SK-N-SH (cell line): Measurements from ENCODE around the gene DIAPH2. TPM values are rescaled to one million over a fixed set of nuclear protein-coding genes. Genes with fewer than 3 reads are reported as not detected.

Experiments used
- CTCF ChIA-PET: fragments of 300-600, 350-600 bp; formaldehyde crosslinking; extraction: SDS; loops from one replicate; lab custom pipeline; 2021; lab: Yijun Ruan, JAX
- POLR2A ChIA-PET: fragments of 350-600 bp; sonication (Branson Sonifier 250); formaldehyde crosslinking; extraction: SDS; loops from one replicate; lab custom pipeline; 2020; ENCODE audit warnings: antibody characterized with exemption, inconsistent platforms; lab: Yijun Ruan, JAX
- DNase-seq: peaks from one replicate; pipeline ENCODE4 v3.0.0; 2012
- H2AFZ ChIP-seq: fragments of 200-600 bp; sonication (generic); 2 replicates; pipeline ENCODE4 v1.8.1; 2016; ENCODE audit warnings: antibody characterized with exemption, mild to moderate bottlenecking, low read depth
- H3F3A ChIP-seq: fragments of 200-600 bp; sonication (generic); replicated peaks from 2 replicates; pipeline ENCODE3; 2016; ENCODE audit warnings: antibody characterized with exemption, mild to moderate bottlenecking; ENCODE audit not compliant: insufficient read depth
- H3K27ac ChIP-seq, 2 experiments: fragments of 200-500 bp in 1 of 2; fragments of 200-600 bp in 1 of 2; sonication (Bioruptor generic) in 1 of 2; sonication (generic), shearing (Covaris generic) in 1 of 2; 2 replicates each; pipeline versions ENCODE4 v1.5.1 to v1.6.1; 2014 to 2016; ENCODE audit warnings: low read depth in 2 of 2, inconsistent platforms in 1 of 2, low read length in 1 of 2, mild to moderate bottlenecking in 1 of 2, mixed read lengths in 1 of 2
- H3K27me3 ChIP-seq: fragments of 200-600 bp; sonication (generic), shearing (Covaris generic); 2 replicates; pipeline ENCODE4 v1.6.1; 2016; ENCODE audit warnings: mixed run types; ENCODE audit not compliant: insufficient read depth
- H3K36me3 ChIP-seq, 2 experiments: fragments of 200-500 bp in 1 of 2; fragments of 200-600 bp in 1 of 2; sonication (Bioruptor generic) in 1 of 2; sonication (generic) in 1 of 2; replicated peaks in 1 of 2; 2 replicates each; pipeline versions ENCODE3 to v1.5.1; 2014 to 2016; ENCODE audit warnings: low read length in 1 of 2, mild to moderate bottlenecking in 1 of 2; ENCODE audit not compliant: insufficient read depth in 2 of 2, control insufficient read depth in 1 of 2
- H3K4me1 ChIP-seq, 2 experiments: fragments of 200-500 bp in 1 of 2; fragments of 200-600 bp in 1 of 2; sonication (Bioruptor generic) in 1 of 2; sonication (generic), shearing (Covaris generic) in 1 of 2; 2 replicates each; pipeline versions ENCODE4 v1.5.1 to v1.6.1; 2014 to 2016; ENCODE audit warnings: low read depth in 1 of 2, low read length in 1 of 2, mixed run types in 1 of 2; ENCODE audit not compliant: insufficient read depth in 2 of 2, control insufficient read depth in 1 of 2
- H3K4me2 ChIP-seq: fragments of 200-600 bp; sonication (generic), shearing (Covaris generic); 2 replicates; pipeline ENCODE4 v1.6.1; 2017; ENCODE audit warnings: mixed run types
- H3K4me3 ChIP-seq, 2 experiments: fragments of 200-500 bp in 1 of 2; fragments of 200-600 bp in 1 of 2; sonication (Bioruptor generic) in 1 of 2; sonication (generic), shearing (Covaris generic) in 1 of 2; 2 replicates each; pipeline versions ENCODE4 v1.5.1 to v1.8.1; 2014 to 2016; ENCODE audit warnings: low read depth in 2 of 2, inconsistent platforms in 1 of 2, low read length in 1 of 2, mild to moderate bottlenecking in 1 of 2, mixed read lengths in 1 of 2, moderate library complexity in 1 of 2
- H3K79me2 ChIP-seq: fragments of 200-600 bp; sonication (generic); 2 replicates; pipeline ENCODE4 v1.8.1; 2017; ENCODE audit warnings: mild to moderate bottlenecking; ENCODE audit not compliant: insufficient read depth
- H3K9ac ChIP-seq: fragments of 200-600 bp; sonication (generic); 2 replicates; pipeline ENCODE4 v1.6.1; 2017; ENCODE audit warnings: mixed run types
- H3K9me2 ChIP-seq: fragments of 200-600 bp; sonication (generic); 2 replicates; pipeline ENCODE4 v1.6.1; 2017; ENCODE audit warnings: mixed run types
- H3K9me3 ChIP-seq: fragments of 200-600 bp; sonication (generic); 2 replicates; pipeline ENCODE4 v1.6.1; 2017; ENCODE audit warnings: mixed run types, mild to moderate bottlenecking, moderate library complexity
- H4K20me1 ChIP-seq: fragments of 200-600 bp; sonication (generic); 2 replicates; pipeline ENCODE4 v1.6.1; 2017; ENCODE audit warnings: mild to moderate bottlenecking, mixed run types; ENCODE audit not compliant: insufficient read depth
- CHD2 ChIP-seq: fragments of 150-350 bp; IDR thresholded peaks from 2 replicates; pipeline ENCODE4 v1.6.1; 2018; ENCODE audit warnings: low read length; ENCODE audit not compliant: partially characterized antibody
- ELF1 ChIP-seq: IDR thresholded peaks from 2 replicates; pipeline ENCODE4 v1.4.0; 2012
- EP300 ChIP-seq, 2 experiments: IDR thresholded peaks; 2 replicates each; pipeline versions ENCODE4 v1.4.0 to v1.6.1; 2012; ENCODE audit warnings: borderline replicate concordance in 1 of 2, low read depth in 1 of 2, low read length in 1 of 2
- EZH2phosphoT487 ChIP-seq: fragments of 200-600 bp; sonication (generic); IDR thresholded peaks from 2 replicates; pipeline ENCODE4 v1.6.1; 2017; ENCODE audit warnings: low read depth, mixed run types, mild to moderate bottlenecking, antibody characterized with exemption, moderate library complexity, borderline replicate concordance
- FOSL2 ChIP-seq: IDR thresholded peaks from 2 replicates; pipeline ENCODE4 v1.4.0; 2012; ENCODE audit warnings: low read depth, mild to moderate bottlenecking, moderate library complexity, borderline replicate concordance
- GABPA ChIP-seq: IDR thresholded peaks from 2 replicates; pipeline ENCODE4 v1.4.0; 2012; ENCODE audit warnings: low read depth, mild to moderate bottlenecking
- GATA2 ChIP-seq: sonication (generic); formaldehyde crosslinking; IDR thresholded peaks from 2 replicates; pipeline ENCODE4 v1.5.0; 2020; ENCODE audit warnings: mild to moderate bottlenecking, missing genetic modification reagents
- IRF3 ChIP-seq: fragments of 150-350 bp; IDR thresholded peaks from 2 replicates; pipeline ENCODE4 v1.6.1; 2016; ENCODE audit warnings: mild to moderate bottlenecking, low read depth, low read length
- MAX ChIP-seq: IDR thresholded peaks from 2 replicates; pipeline ENCODE4 v1.4.0; 2012; ENCODE audit warnings: low read depth
- MEF2A ChIP-seq: IDR thresholded peaks from 2 replicates; pipeline ENCODE4 v1.4.0; 2012; ENCODE audit warnings: low read depth, borderline replicate concordance
- MXI1 ChIP-seq: IDR thresholded peaks from 2 replicates; pipeline ENCODE4 v1.6.1; 2012; ENCODE audit warnings: mild to moderate bottlenecking, low read depth, low read length, improper control_type of control experiment
- NFIC ChIP-seq: IDR thresholded peaks from 2 replicates; pipeline ENCODE4 v1.4.0; 2012; ENCODE audit warnings: borderline replicate concordance
- NRF1 ChIP-seq: IDR thresholded peaks from 2 replicates; pipeline ENCODE4 v1.6.1; 2012; ENCODE audit warnings: low read depth, mild to moderate bottlenecking, low read length
- RAD21 ChIP-seq: IDR thresholded peaks from 2 replicates; pipeline ENCODE4 v1.6.1; 2012; ENCODE audit warnings: mild to moderate bottlenecking, low read length
- RCOR1 ChIP-seq: fragments of 150-350 bp; IDR thresholded peaks from 2 replicates; pipeline ENCODE4 v1.6.1; 2017; ENCODE audit warnings: antibody characterized with exemption, low read length
- REST ChIP-seq: IDR thresholded peaks from 2 replicates; pipeline ENCODE4 v1.6.1; 2012; ENCODE audit warnings: mild to moderate bottlenecking, low read depth, low read length, moderate library complexity
- RFX5 ChIP-seq: IDR thresholded peaks from 2 replicates; pipeline ENCODE4 v1.6.1; 2012; ENCODE audit warnings: mild to moderate bottlenecking, improper control_type of control experiment, low read length
- RXRA ChIP-seq: IDR thresholded peaks from 2 replicates; pipeline ENCODE4 v1.4.0; 2012; ENCODE audit warnings: low read depth, mild to moderate bottlenecking, borderline replicate concordance
- SMC3 ChIP-seq: IDR thresholded peaks from 2 replicates; pipeline ENCODE4 v1.6.1; 2012; ENCODE audit warnings: low read depth, low read length, improper control_type of control experiment
- TAF1 ChIP-seq: IDR thresholded peaks from 2 replicates; pipeline ENCODE4 v1.6.1; 2012; ENCODE audit warnings: low read depth, mild to moderate bottlenecking, low read length, moderate library complexity, borderline replicate concordance
- TCF12 ChIP-seq: IDR thresholded peaks from 2 replicates; pipeline ENCODE4 v1.4.0; 2012
- TEAD4 ChIP-seq: IDR thresholded peaks from 2 replicates; pipeline ENCODE4 v1.4.0; 2012; ENCODE audit warnings: mild to moderate bottlenecking, borderline replicate concordance; ENCODE audit not compliant: insufficient read depth
- ZBTB33 ChIP-seq: IDR thresholded peaks from 2 replicates; pipeline ENCODE4 v1.4.0; 2012; ENCODE audit warnings: low read depth, borderline replicate concordance
- WGBS: methylation state at CpG from one replicate; pipeline ENCODE4 v1.1.6; 2017; ENCODE audit warnings: low lambda C conversion rate; 5-methylcytosine and 5-hydroxymethylcytosine counted together
- polyA plus RNA-seq, 3 experiments: library from polyadenylated mRNA; depleted of rRNA; stranded (reverse); fragments of >200 nt; gene quantifications; 2 replicates each; pipeline ENCODE4 v1.2.3, GENCODE V29; 2012

The DIAPH2 gene
- polyA plus RNA-seq, 1 of the 3 experiments (the other 2 are of a cell fraction): 1.1 TPM

- Histone ChIP-seq H3F3A (no peaks in the 10 kb centered on the region), H3K27ac (no peak overlapping the region), H3K36me3 (no peaks in the 10 kb centered on the region)
- CTCF ChIA-PET: no interaction called here
- POLR2A ChIA-PET: no interaction called here
- TF ChIP-seq ELF1 (no peak), EP300 (IDR thresholded peaks at IDR 0.05; ENCODE audit: borderline replicate concordance in 1 of 2, low read depth in 1 of 2, low read length in 1 of 2) (no peak), MXI1 (no peak), SMC3 (no peak), GABPA (no peak), NFIC (no peak), FOSL2 (no peak), GATA2 (no peak), MEF2A (no peak)
- TF ChIP-seq, all 33 proteins: peak for 0
- Histone ChIP-seq H3K4me3 (no peak overlapping the region), H4K20me1 (no peaks in the 10 kb centered on the region), H3K4me1 (no peaks in the 10 kb centered on the region), H3K4me2 (no peak overlapping the region), H3K9me3 (no peaks in the 10 kb centered on the region), H3K9ac (no peak overlapping the region), H3K79me2 (no peaks in the 10 kb centered on the region), H3K27me3 (no peaks in the 10 kb centered on the region), H3K9me2 (no peaks in the 10 kb centered on the region), H2AFZ (no peak overlapping the region)
- DNase-seq: no peak
- WGBS: 58% methylated on average over 2 of the region's 2 CpGs
These were observed 514.9 kb downstream of the DIAPH2 start for GRCh38 chrX:97199501-97199900.

GRCh38 chrX:97200454-97200853, 515.8 kb downstream of the DIAPH2 start:
- H4K20me1 ChIP-seq: no peaks in the 10 kb centered on the region
- no peak overlapping the region for H3K27ac ChIP-seq
- WGBS: 27% methylated on average over 2 of the region's 9 CpGs
- H3K4me2 ChIP-seq: no peak overlapping the region
- no peaks in the 10 kb centered on the region for H3K36me3 ChIP-seq
- ChIA-PET POLR2A (no interaction called here), CTCF (no interaction called here)
- no peaks in the 10 kb centered on the region for H3F3A ChIP-seq
- no peak overlapping the region for H3K4me3 ChIP-seq
- no peak overlapping the region for H3K9ac ChIP-seq
- H3K9me2 ChIP-seq: no peaks in the 10 kb centered on the region
- H3K9me3 ChIP-seq: no peaks in the 10 kb centered on the region
- TF ChIP-seq EZH2phosphoT487: no peak
- TF ChIP-seq REST: no peak
- TF ChIP-seq ZBTB33: no peak
- no peak for TF ChIP-seq TAF1
- no peak for TF ChIP-seq RAD21
- no peak for TF ChIP-seq FOSL2
- TF ChIP-seq MAX: no peak
- no peak for TF ChIP-seq TCF12
- no peak for TF ChIP-seq RXRA
- no peak for TF ChIP-seq NRF1
- TF ChIP-seq MEF2A: no peak
- TF ChIP-seq RFX5: no peak
- no peak for TF ChIP-seq SMC3
- no peak for TF ChIP-seq GATA2
- no peak for TF ChIP-seq RCOR1
- no peak for TF ChIP-seq CHD2
- TF ChIP-seq TEAD4: no peak
- TF ChIP-seq IRF3: no peak
- no peak for TF ChIP-seq EP300 (IDR thresholded peaks at IDR 0.05; ENCODE audit: borderline replicate concordance in 1 of 2, low read depth in 1 of 2, low read length in 1 of 2)
- H2AFZ ChIP-seq: no peak overlapping the region
- DNase-seq: no peak
- no peaks in the 10 kb centered on the region for H3K27me3 ChIP-seq
- no peaks in the 10 kb centered on the region for H3K79me2 ChIP-seq
- H3K4me1 ChIP-seq: no peaks in the 10 kb centered on the region
